Right atrium auricular region (tissue), 2 donors: ENCODE data around the gene URM1. TPM values are rescaled to one million over a fixed set of nuclear protein-coding genes. Genes with fewer than 3 reads are reported as not detected.

ENCODE experiments used
- DNase-seq: peaks from one replicate; pipeline ENCODE4 v3.0.0-alpha.2; 2019; ENCODE audit warnings: low spot score
- H3K27ac ChIP-seq, 2 donors: fragments of 200-600 bp; sonication (generic); 1 replicate in 1 of 2; 2 replicates in 1 of 2; pipeline ENCODE4 v1.5.1; 2016 to 2019
- H3K27me3 ChIP-seq, 2 donors: fragments of 200-600 bp; sonication (generic); one replicate each; pipeline versions ENCODE4 v1.5.1 to v1.6.0; 2017 to 2019
- H3K36me3 ChIP-seq: fragments of 200-600 bp; sonication (generic); one replicate; pipeline ENCODE4 v1.5.1; 2016
- H3K4me1 ChIP-seq, 2 donors: fragments of 200-600 bp; sonication (generic); one replicate each; pipeline versions ENCODE4 v1.5.1 to v1.6.0; 2017 to 2019
- H3K4me3 ChIP-seq, 2 donors: fragments of 200-600 bp; sonication (generic); 1 replicate in 1 of 2; 2 replicates in 1 of 2; pipeline ENCODE4 v1.5.1; 2017 to 2019; ENCODE audit warnings: mild to moderate bottlenecking in 1 of 2, moderate library complexity in 1 of 2
- H3K9me3 ChIP-seq, 2 donors: fragments of 200-600 bp; sonication (generic); one replicate each; pipeline ENCODE4 v1.5.1; 2019
- total RNA-seq, 2 donors: library from RNA; depleted of rRNA; stranded (reverse); fragments of >200 nt; gene quantifications; one replicate each; pipeline ENCODE4 v1.1.0, GENCODE V29; 2016
- TF ChIP-seq, protein P1 (sequence below), 2 donors: fragments of 200-600 bp; sonication (generic); IDR thresholded peaks; one replicate each; pipeline ENCODE4 v1.5.1; 2019; ENCODE audit warnings: antibody characterized with exemption in 2 of 2

Gene URM1
- total RNA-seq, 2 donors from 2014 or later = 34.0 to 37.3 TPM

DNA sequence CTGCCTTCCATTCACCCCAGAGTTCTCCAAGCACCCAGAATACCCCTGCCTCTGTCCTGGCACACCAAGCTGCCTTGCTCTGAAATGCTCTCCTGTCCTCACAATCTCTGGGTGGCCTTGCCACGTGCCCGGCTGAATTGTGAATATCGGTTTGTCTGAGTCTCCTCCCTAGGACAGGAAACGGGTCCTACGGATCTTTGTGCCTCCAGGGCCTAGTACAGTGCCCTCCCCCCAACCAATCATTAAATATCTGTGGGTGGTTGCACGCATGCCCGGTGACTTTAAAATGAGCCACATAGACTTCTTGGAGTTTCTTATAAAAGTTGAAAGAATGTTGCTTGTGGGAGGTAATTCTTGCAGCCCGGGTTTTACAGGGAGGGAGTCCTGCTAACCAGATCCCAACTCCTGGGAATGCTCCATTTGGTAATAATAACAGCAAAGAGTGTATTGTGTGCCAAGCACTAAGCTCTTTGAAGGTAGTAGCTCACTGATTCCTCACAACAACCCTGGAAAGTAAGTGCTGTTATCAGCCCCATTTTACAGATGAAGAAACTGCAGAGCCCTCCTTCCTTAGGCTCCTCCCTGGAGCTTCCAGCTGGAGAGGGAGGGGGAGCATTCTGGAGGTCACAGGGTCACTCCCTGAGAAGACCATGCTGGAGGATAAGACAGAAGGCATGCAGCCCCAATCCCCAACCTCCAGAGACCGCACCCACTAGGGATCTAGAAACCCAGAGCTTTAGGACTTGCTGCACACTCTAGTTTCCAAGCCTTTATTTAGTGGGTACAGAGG, 23.4 kb downstream of the URM1 start:
- Histone ChIP-seq H3K36me3 (peaks cover 9% of the 10 kb centered on the region), H3K27ac (no peak overlapping the region), H3K4me3 (no peak overlapping the region), H3K9me3 (no peaks in the 10 kb centered on the region), H3K27me3 (peaks cover 0 to 3% of the 10 kb centered on the region in 2 donors), H3K4me1 (peaks cover 0 to 13% of the 10 kb centered on the region in 2 donors)
- no peak for DNase-seq
- TF ChIP-seq, protein P1, sequence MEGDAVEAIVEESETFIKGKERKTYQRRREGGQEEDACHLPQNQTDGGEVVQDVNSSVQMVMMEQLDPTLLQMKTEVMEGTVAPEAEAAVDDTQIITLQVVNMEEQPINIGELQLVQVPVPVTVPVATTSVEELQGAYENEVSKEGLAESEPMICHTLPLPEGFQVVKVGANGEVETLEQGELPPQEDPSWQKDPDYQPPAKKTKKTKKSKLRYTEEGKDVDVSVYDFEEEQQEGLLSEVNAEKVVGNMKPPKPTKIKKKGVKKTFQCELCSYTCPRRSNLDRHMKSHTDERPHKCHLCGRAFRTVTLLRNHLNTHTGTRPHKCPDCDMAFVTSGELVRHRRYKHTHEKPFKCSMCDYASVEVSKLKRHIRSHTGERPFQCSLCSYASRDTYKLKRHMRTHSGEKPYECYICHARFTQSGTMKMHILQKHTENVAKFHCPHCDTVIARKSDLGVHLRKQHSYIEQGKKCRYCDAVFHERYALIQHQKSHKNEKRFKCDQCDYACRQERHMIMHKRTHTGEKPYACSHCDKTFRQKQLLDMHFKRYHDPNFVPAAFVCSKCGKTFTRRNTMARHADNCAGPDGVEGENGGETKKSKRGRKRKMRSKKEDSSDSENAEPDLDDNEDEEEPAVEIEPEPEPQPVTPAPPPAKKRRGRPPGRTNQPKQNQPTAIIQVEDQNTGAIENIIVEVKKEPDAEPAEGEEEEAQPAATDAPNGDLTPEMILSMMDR (IDR thresholded peaks at IDR 0.05) = no peak

DNA sequence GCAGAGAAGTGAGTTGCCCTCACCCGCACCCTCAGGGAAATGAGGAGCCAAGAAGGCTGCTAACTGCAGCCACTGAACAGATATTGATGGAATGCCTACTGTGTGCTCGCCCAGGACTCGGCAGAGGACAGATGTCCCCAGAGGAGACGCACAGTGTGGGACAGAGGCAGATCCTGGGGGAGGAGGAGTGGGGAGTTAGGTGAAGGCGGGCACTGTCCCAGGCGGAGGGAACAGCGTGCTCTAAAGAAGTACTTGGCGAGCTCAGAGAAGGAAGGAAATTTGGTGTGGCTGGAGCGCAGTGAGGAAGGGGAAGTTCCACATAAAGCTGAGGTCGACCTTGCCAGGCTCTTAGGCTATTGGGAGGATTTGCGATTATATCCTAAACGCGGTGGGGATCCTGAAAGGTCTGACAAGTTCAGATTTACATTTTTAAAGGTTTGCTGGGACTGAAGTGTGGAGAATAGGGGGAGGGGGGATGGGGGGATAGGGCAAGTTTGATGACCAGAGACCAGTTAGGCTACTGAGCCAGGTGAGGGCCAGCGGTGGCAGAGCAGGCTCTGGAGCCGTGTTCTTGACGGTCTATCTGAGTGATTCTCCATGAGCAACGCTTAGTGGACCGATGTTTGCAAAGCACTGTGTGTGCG, 25.9 kb downstream of the URM1 start:
- no peaks in the 10 kb centered on the region for H3K36me3 ChIP-seq
- H3K27me3 ChIP-seq = peaks cover 0 to 2% of the 10 kb centered on the region in 2 donors
- no peak overlapping the region for H3K27ac ChIP-seq
- peak overlapping the region in 1 of 2 donors; percentile 11 for H3K4me3 ChIP-seq
- TF ChIP-seq, protein P1 (IDR thresholded peaks at IDR 0.05) = no peak
- DNase-seq = no peak
- H3K9me3 ChIP-seq = no peaks in the 10 kb centered on the region
- peaks cover 0 to 13% of the 10 kb centered on the region in 2 donors for H3K4me1 ChIP-seq

DNA sequence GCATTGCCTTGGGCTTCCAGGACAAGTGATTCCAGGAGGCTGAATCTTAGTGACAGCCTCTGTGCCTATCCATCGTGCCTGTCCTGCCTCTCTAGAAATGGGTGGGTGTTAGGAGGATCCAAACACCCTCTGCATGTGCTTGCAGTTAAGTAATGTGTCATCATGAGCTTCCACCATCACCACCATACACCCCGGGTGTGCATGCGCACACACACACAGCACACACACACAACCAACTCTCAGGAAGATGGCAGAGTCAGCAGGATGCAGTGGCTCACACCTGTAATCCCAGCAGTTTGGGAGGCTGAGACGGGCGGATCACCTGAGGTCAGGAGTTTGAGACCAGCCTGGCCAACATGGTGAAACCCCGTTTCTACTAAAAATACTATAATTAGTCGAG, 26.7 kb downstream of the URM1 start:
- no peak for DNase-seq
- no peaks in the 10 kb centered on the region for H3K36me3 ChIP-seq
- H3K27me3 ChIP-seq = no peaks in the 10 kb centered on the region
- TF ChIP-seq, protein P1 (IDR thresholded peaks at IDR 0.05) = no peak
- H3K4me3 ChIP-seq = no peak overlapping the region
- no peak overlapping the region for H3K27ac ChIP-seq
- peaks cover 0 to 13% of the 10 kb centered on the region in 2 donors for H3K4me1 ChIP-seq
- H3K9me3 ChIP-seq = no peaks in the 10 kb centered on the region

DNA sequence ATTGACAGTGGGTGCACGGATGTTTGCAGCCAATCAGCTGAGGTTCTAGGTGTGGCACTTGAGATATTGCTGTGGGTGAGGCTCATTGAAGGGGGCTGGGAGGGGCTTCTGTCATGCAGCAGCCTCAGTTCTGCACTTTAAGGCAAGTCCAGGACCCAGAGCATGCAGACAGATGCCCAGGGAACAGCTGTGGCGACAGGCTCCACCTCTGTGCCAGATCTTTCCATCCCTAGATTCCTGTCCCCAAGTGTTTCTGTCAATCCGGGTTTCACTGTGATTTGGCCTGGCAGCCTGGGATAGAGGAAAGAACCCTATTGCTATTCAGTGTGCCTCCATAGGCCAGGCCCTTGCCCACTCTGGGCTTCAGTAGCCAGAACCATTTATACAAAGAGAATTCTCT, 28.7 kb downstream of the URM1 start:
- Histone ChIP-seq H3K36me3 (no peaks in the 10 kb centered on the region), H3K27me3 (no peaks in the 10 kb centered on the region), H3K9me3 (no peaks in the 10 kb centered on the region), H3K4me3 (no peak overlapping the region), H3K4me1 (peaks cover 0 to 13% of the 10 kb centered on the region in 2 donors), H3K27ac (no peak overlapping the region)
- no peak for DNase-seq
- TF ChIP-seq, protein P1 (IDR thresholded peaks at IDR 0.05) = no peak

DNA sequence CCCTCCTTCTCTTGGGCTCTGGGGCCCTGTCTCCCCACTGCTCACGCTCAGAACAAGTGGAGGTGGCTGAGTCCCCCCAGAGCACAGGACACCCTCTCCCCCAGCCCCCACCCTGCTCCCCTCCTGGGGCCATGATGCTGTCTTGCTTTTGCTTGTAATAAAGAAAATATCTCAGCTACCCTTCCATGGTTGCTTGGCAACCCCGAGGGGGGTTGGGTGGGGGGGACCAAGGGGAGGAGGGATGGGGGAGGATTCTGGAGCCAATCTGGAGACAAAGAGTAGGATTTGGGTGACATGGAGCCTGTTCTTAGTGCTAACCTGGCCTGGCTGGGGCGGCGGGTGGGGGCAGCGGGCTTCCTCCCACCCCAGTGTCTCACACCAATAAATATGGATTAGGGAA, 33.4 kb downstream of the URM1 start:
- H3K9me3 ChIP-seq = no peaks in the 10 kb centered on the region
- no peaks in the 10 kb centered on the region for H3K27me3 ChIP-seq
- no peak overlapping the region for H3K27ac ChIP-seq
- no peaks in the 10 kb centered on the region for H3K36me3 ChIP-seq
- no peaks in the 10 kb centered on the region for H3K4me1 ChIP-seq
- no peak overlapping the region for H3K4me3 ChIP-seq
- TF ChIP-seq, protein P1 (IDR thresholded peaks at IDR 0.05) = no peak
- DNase-seq = no peak
